NCI-H2107 treated with DMSO at 0.1 percent for 48 hours (cell line): ENCODE results near the gene FGF22.
A peak's percentile ranks its signal among the peaks of the same experiment; 100 is the strongest.
"Not testable (repeated sequence)": the region's sequence is repeated elsewhere in the genome, so short reads cannot be mapped to it uniquely, and the experiment has no call there.

ENCODE experiments used
- DNase-seq: peaks from one replicate; lab custom pipeline; 2025; ENCODE audit not compliant: unreplicated experiment; lab: John Stamatoyannopoulos, UW

FGF22 gene

GRCh38 chr19:658059-658839 is 18.6 kb downstream of the FGF22 start:
- no peak for DNase-seq

- no peak for DNase-seq
Measured at GRCh38 chr19:658916-659839, 19.5 kb downstream of the FGF22 start.

- no peak for DNase-seq
Measured at GRCh38 chr19:660793-661426, 21.2 kb downstream of the FGF22 start.

GRCh38 chr19:661427-662196 is 21.9 kb downstream of the FGF22 start:
- DNase-seq, result no peak

GRCh38 chr19:662207-662961 is 22.7 kb downstream of the FGF22 start:
- DNase-seq, result no peak

GRCh38 chr19:662962-663681 is 23.4 kb downstream of the FGF22 start, which contains the start of gene RNF126:
TSS of gene RNF126 (minus strand) at chr19:663214. CDS start at chr19:663121, 93 bp downstream.
- DNase-seq, result peak; percentile 76

- no peak for DNase-seq
Measured at GRCh38 chr19:663682-664117, 24.0 kb downstream of the FGF22 start.

- peak; percentile 61 for DNase-seq
Measured at GRCh38 chr19:664913-665443, 25.3 kb downstream of the FGF22 start.

- not testable (repeated sequence) for DNase-seq
Measured at GRCh38 chr19:666985-667573, 27.4 kb downstream of the FGF22 start.

- DNase-seq, result not testable (repeated sequence)
Measured at GRCh38 chr19:668675-669434, 29.2 kb downstream of the FGF22 start.

- DNase-seq, result no peak
Measured at GRCh38 chr19:670609-671075, 31.0 kb downstream of the FGF22 start.

GRCh38 chr19:674282-675151 is 34.8 kb downstream of the FGF22 start:
- DNase-seq, result no peak

GRCh38 chr19:676007-676338 is 36.3 kb downstream of the FGF22 start:
- DNase-seq, result no peak

GRCh38 chr19:676339-677105 is 36.8 kb downstream of the FGF22 start, which contains the start of gene FSTL3:
TSS of gene FSTL3 (plus strand) at chr19:676392. CDS start at chr19:676424, 32 bp downstream.
- no peak for DNase-seq

GRCh38 chr19:677201-677600 is 37.5 kb downstream of the FGF22 start:
- DNase-seq, result no peak
